ENCODE results near the gene DPH3.

Gene DPH3

GRCh38 chr3:16239086-16239770 lies 25.5 kb downstream of the DPH3 start:
- H3K4me3 ChIP-seq (ENCODE audit: low read length in 2 of 2), result no peak overlapping the region
- no peaks in the 10 kb centered on the region for H3K4me1 ChIP-seq (ENCODE audit: control insufficient read depth in 2 of 2, insufficient read depth in 2 of 2, low read length in 2 of 2)
- H3K9ac ChIP-seq (ENCODE audit: low read depth in 1 of 2, low read length in 2 of 2), result no peak overlapping the region
- H3K9me3 ChIP-seq (ENCODE audit: control insufficient read depth in 2 of 2, low read length in 2 of 2), result no peaks in the 10 kb centered on the region
- H3K27me3 ChIP-seq (ENCODE audit: control insufficient read depth in 2 of 2, insufficient read depth in 2 of 2, low read length in 2 of 2), result no peaks in the 10 kb centered on the region
- H3K27ac ChIP-seq (ENCODE audit: low read depth in 2 of 2, low read length in 2 of 2), result no peak overlapping the region
- H3K36me3 ChIP-seq (ENCODE audit: control insufficient read depth in 2 of 2, insufficient read depth in 2 of 2, low read length in 2 of 2), result no peaks in the 10 kb centered on the region

- Histone ChIP-seq H3K4me3 (ENCODE audit: low read length in 2 of 2) (no peak overlapping the region), H3K9me3 (ENCODE audit: control insufficient read depth in 2 of 2, low read length in 2 of 2) (no peaks in the 10 kb centered on the region), H3K27ac (ENCODE audit: low read depth in 2 of 2, low read length in 2 of 2) (no peak overlapping the region), H3K9ac (ENCODE audit: low read depth in 1 of 2, low read length in 2 of 2) (no peak overlapping the region), H3K27me3 (ENCODE audit: control insufficient read depth in 2 of 2, insufficient read depth in 2 of 2, low read length in 2 of 2) (no peaks in the 10 kb centered on the region), H3K4me1 (ENCODE audit: control insufficient read depth in 2 of 2, insufficient read depth in 2 of 2, low read length in 2 of 2) (no peaks in the 10 kb centered on the region), H3K36me3 (ENCODE audit: control insufficient read depth in 2 of 2, insufficient read depth in 2 of 2, low read length in 2 of 2) (no peaks in the 10 kb centered on the region)
Measured at GRCh38 chr3:16236856-16237393, 27.8 kb downstream of the DPH3 start.

GRCh38 chr3:16236030-16236639 lies 28.6 kb downstream of the DPH3 start:
- Histone ChIP-seq H3K27me3 (ENCODE audit: control insufficient read depth in 2 of 2, insufficient read depth in 2 of 2, low read length in 2 of 2) (no peaks in the 10 kb centered on the region), H3K9me3 (ENCODE audit: control insufficient read depth in 2 of 2, low read length in 2 of 2) (no peaks in the 10 kb centered on the region), H3K4me3 (ENCODE audit: low read length in 2 of 2) (no peak overlapping the region), H3K36me3 (ENCODE audit: control insufficient read depth in 2 of 2, insufficient read depth in 2 of 2, low read length in 2 of 2) (no peaks in the 10 kb centered on the region), H3K9ac (ENCODE audit: low read depth in 1 of 2, low read length in 2 of 2) (no peak overlapping the region), H3K4me1 (ENCODE audit: control insufficient read depth in 2 of 2, insufficient read depth in 2 of 2, low read length in 2 of 2) (no peaks in the 10 kb centered on the region), H3K27ac (ENCODE audit: low read depth in 2 of 2, low read length in 2 of 2) (no peak overlapping the region)

GRCh38 chr3:16234281-16234680 lies 30.5 kb downstream of the DPH3 start:
- H3K9ac ChIP-seq (ENCODE audit: low read depth in 1 of 2, low read length in 2 of 2), result no peak overlapping the region
- H3K9me3 ChIP-seq (ENCODE audit: control insufficient read depth in 2 of 2, low read length in 2 of 2), result no peaks in the 10 kb centered on the region
- H3K4me1 ChIP-seq (ENCODE audit: control insufficient read depth in 2 of 2, insufficient read depth in 2 of 2, low read length in 2 of 2), result no peaks in the 10 kb centered on the region
- H3K4me3 ChIP-seq (ENCODE audit: low read length in 2 of 2), result no peak overlapping the region
- H3K36me3 ChIP-seq (ENCODE audit: control insufficient read depth in 2 of 2, insufficient read depth in 2 of 2, low read length in 2 of 2), result no peaks in the 10 kb centered on the region
- H3K27ac ChIP-seq (ENCODE audit: low read depth in 2 of 2, low read length in 2 of 2), result no peak overlapping the region
- H3K27me3 ChIP-seq (ENCODE audit: control insufficient read depth in 2 of 2, insufficient read depth in 2 of 2, low read length in 2 of 2), result no peaks in the 10 kb centered on the region

- Histone ChIP-seq H3K9me3 (ENCODE audit: control insufficient read depth in 2 of 2, low read length in 2 of 2) (no peaks in the 10 kb centered on the region), H3K4me3 (ENCODE audit: low read length in 2 of 2) (no peak overlapping the region), H3K36me3 (ENCODE audit: control insufficient read depth in 2 of 2, insufficient read depth in 2 of 2, low read length in 2 of 2) (no peaks in the 10 kb centered on the region), H3K27me3 (ENCODE audit: control insufficient read depth in 2 of 2, insufficient read depth in 2 of 2, low read length in 2 of 2) (no peaks in the 10 kb centered on the region), H3K9ac (ENCODE audit: low read depth in 1 of 2, low read length in 2 of 2) (no peak overlapping the region), H3K4me1 (ENCODE audit: control insufficient read depth in 2 of 2, insufficient read depth in 2 of 2, low read length in 2 of 2) (no peaks in the 10 kb centered on the region), H3K27ac (ENCODE audit: low read depth in 2 of 2, low read length in 2 of 2) (no peak overlapping the region)
Measured at GRCh38 chr3:16233806-16234205, 30.9 kb downstream of the DPH3 start.

- H3K9me3 ChIP-seq (ENCODE audit: control insufficient read depth in 2 of 2, low read length in 2 of 2), result no peaks in the 10 kb centered on the region
- H3K4me3 ChIP-seq (ENCODE audit: low read length in 2 of 2), result no peak overlapping the region
- H3K4me1 ChIP-seq (ENCODE audit: control insufficient read depth in 2 of 2, insufficient read depth in 2 of 2, low read length in 2 of 2), result no peaks in the 10 kb centered on the region
- no peak overlapping the region for H3K9ac ChIP-seq (ENCODE audit: low read depth in 1 of 2, low read length in 2 of 2)
- H3K27me3 ChIP-seq (ENCODE audit: control insufficient read depth in 2 of 2, insufficient read depth in 2 of 2, low read length in 2 of 2), result no peaks in the 10 kb centered on the region
- H3K36me3 ChIP-seq (ENCODE audit: control insufficient read depth in 2 of 2, insufficient read depth in 2 of 2, low read length in 2 of 2), result no peaks in the 10 kb centered on the region
- H3K27ac ChIP-seq (ENCODE audit: low read depth in 2 of 2, low read length in 2 of 2), result no peak overlapping the region
Measured at GRCh38 chr3:16231983-16232382, 32.8 kb downstream of the DPH3 start.

GRCh38 chr3:16229681-16230080 lies 35.1 kb downstream of the DPH3 start:
- no peak overlapping the region for H3K4me3 ChIP-seq (ENCODE audit: low read length in 2 of 2)
- no peaks in the 10 kb centered on the region for H3K4me1 ChIP-seq (ENCODE audit: control insufficient read depth in 2 of 2, insufficient read depth in 2 of 2, low read length in 2 of 2)
- H3K36me3 ChIP-seq (ENCODE audit: control insufficient read depth in 2 of 2, insufficient read depth in 2 of 2, low read length in 2 of 2), result no peaks in the 10 kb centered on the region
- no peaks in the 10 kb centered on the region for H3K9me3 ChIP-seq (ENCODE audit: control insufficient read depth in 2 of 2, low read length in 2 of 2)
- no peak overlapping the region for H3K27ac ChIP-seq (ENCODE audit: low read depth in 2 of 2, low read length in 2 of 2)
- H3K27me3 ChIP-seq (ENCODE audit: control insufficient read depth in 2 of 2, insufficient read depth in 2 of 2, low read length in 2 of 2), result no peaks in the 10 kb centered on the region
- no peak overlapping the region for H3K9ac ChIP-seq (ENCODE audit: low read depth in 1 of 2, low read length in 2 of 2)

- Histone ChIP-seq H3K9ac (ENCODE audit: low read depth in 1 of 2, low read length in 2 of 2) (no peak overlapping the region), H3K4me1 (ENCODE audit: control insufficient read depth in 2 of 2, insufficient read depth in 2 of 2, low read length in 2 of 2) (no peaks in the 10 kb centered on the region), H3K27ac (ENCODE audit: low read depth in 2 of 2, low read length in 2 of 2) (no peak overlapping the region)
Measured at GRCh38 chr3:16227566-16227965, 37.2 kb downstream of the DPH3 start.

GRCh38 chr3:16224325-16224724 lies 40.4 kb downstream of the DPH3 start:
- no peaks in the 10 kb centered on the region for H3K27me3 ChIP-seq (ENCODE audit: control insufficient read depth in 2 of 2, insufficient read depth in 2 of 2, low read length in 2 of 2)
- H3K4me3 ChIP-seq (ENCODE audit: low read length in 2 of 2), result no peak overlapping the region
- no peak overlapping the region for H3K27ac ChIP-seq (ENCODE audit: low read depth in 2 of 2, low read length in 2 of 2)
- no peak overlapping the region for H3K9ac ChIP-seq (ENCODE audit: low read depth in 1 of 2, low read length in 2 of 2)
- H3K4me1 ChIP-seq (ENCODE audit: control insufficient read depth in 2 of 2, insufficient read depth in 2 of 2, low read length in 2 of 2), result no peaks in the 10 kb centered on the region
- no peaks in the 10 kb centered on the region for H3K9me3 ChIP-seq (ENCODE audit: control insufficient read depth in 2 of 2, low read length in 2 of 2)
- H3K36me3 ChIP-seq (ENCODE audit: control insufficient read depth in 2 of 2, insufficient read depth in 2 of 2, low read length in 2 of 2), result no peaks in the 10 kb centered on the region

More at GRCh38 chr3:16227566-16227965, 37.2 kb downstream of the DPH3 start:
- Histone ChIP-seq H3K9me3 (ENCODE audit: control insufficient read depth in 2 of 2, low read length in 2 of 2) (no peaks in the 10 kb centered on the region), H3K36me3 (ENCODE audit: control insufficient read depth in 2 of 2, insufficient read depth in 2 of 2, low read length in 2 of 2) (no peaks in the 10 kb centered on the region), H3K27me3 (ENCODE audit: control insufficient read depth in 2 of 2, insufficient read depth in 2 of 2, low read length in 2 of 2) (no peaks in the 10 kb centered on the region), H3K4me3 (ENCODE audit: low read length in 2 of 2) (no peak overlapping the region)

- H3K9me3 ChIP-seq (ENCODE audit: control insufficient read depth in 2 of 2, low read length in 2 of 2), result no peaks in the 10 kb centered on the region
- H3K27me3 ChIP-seq (ENCODE audit: control insufficient read depth in 2 of 2, insufficient read depth in 2 of 2, low read length in 2 of 2), result no peaks in the 10 kb centered on the region
Measured at GRCh38 chr3:16222547-16222946, 42.2 kb downstream of the DPH3 start.

More at GRCh38 chr3:16222547-16222946, 42.2 kb downstream of the DPH3 start:
- Histone ChIP-seq H3K4me1 (ENCODE audit: control insufficient read depth in 2 of 2, insufficient read depth in 2 of 2, low read length in 2 of 2) (no peaks in the 10 kb centered on the region), H3K4me3 (ENCODE audit: low read length in 2 of 2) (no peak overlapping the region), H3K27ac (ENCODE audit: low read depth in 2 of 2, low read length in 2 of 2) (no peak overlapping the region), H3K9ac (ENCODE audit: low read depth in 1 of 2, low read length in 2 of 2) (no peak overlapping the region), H3K36me3 (ENCODE audit: control insufficient read depth in 2 of 2, insufficient read depth in 2 of 2, low read length in 2 of 2) (no peaks in the 10 kb centered on the region)

Measured in mucosa of rectum (tissue), 2 donors.